Measurements from ENCODE around the gene OR10A2.
"Not testable (repeated sequence)": the region's sequence is repeated elsewhere in the genome, so short reads cannot be mapped to it uniquely, and the experiment has no call there.

The OR10A2 gene

DNA sequence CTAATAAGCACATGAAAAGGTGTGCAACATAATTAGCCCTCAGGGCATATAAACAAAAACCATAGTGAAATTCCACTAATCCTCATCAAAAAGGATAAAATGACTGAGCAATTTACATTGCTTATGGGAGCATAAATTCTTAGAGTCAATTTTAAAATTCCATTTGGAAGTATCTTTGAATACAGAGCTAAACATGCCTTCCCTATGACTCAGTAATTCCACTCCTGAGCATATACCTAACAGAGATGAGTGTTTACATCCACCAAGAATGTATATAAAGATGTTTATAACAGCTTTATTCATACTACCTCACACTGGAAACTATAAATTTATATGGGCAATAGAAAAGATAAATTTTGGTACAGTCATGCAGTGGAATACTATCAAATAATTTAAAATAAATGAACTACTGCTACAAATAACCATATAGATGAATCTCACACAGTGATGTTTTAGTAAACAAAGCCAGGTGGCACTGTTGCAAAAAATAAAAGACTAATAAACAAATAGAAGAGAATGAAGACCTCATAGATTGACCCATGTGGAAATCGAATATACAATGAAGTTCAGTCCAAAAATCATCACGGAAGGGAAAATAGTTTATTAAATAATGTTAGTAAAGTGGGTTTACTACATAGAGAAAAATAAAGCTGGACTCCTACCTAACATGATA lies 37.6 kb downstream of the OR10A2 start:
- TF ChIP-seq POU2F2 (IDR thresholded peaks at IDR 0.05; ENCODE audit: low read depth, low read length) (no peak), PAX5 (IDR thresholded peaks at IDR 0.05; ENCODE audit: insufficient read depth, low read length, severe bottlenecking) (no peak), POLR2A (IDR thresholded peaks at IDR 0.05; ENCODE audit: low read depth, low read length) (no peak), POLR2AphosphoS5 (IDR thresholded peaks at IDR 0.05; ENCODE audit: low read depth, low read length) (no peak), SPI1 (IDR thresholded peaks at IDR 0.05; ENCODE audit: low read depth, low read length) (no peak), TAF1 (IDR thresholded peaks at IDR 0.05; ENCODE audit: low read depth, low read length) (no peak)
- FAIRE-seq = no peak
- DNase-seq (ENCODE audit: insufficient read length, low spot score) = no peak

DNA sequence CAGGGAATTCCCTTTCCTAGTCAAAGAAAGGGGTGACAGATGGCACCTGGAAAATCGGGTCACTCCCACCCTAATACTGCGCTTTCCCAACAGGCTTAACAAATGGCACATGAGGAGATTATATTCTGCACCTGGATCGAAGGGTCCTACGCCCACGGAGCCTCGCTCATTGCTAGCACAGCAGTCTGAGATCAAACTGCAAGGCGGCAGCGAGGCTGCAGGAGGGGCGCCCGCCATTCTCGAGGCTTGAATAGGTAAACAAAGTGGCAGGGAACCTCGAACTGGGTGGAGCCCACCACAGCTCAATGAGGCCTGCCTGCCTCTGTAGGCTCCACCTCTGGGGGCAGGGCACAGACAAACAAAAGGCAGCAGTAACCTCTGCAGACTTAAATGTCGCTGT lies 41.9 kb downstream of the OR10A2 start:
- not testable (repeated sequence) for FAIRE-seq; DNase-seq (ENCODE audit: insufficient read length, low spot score)

DNA sequence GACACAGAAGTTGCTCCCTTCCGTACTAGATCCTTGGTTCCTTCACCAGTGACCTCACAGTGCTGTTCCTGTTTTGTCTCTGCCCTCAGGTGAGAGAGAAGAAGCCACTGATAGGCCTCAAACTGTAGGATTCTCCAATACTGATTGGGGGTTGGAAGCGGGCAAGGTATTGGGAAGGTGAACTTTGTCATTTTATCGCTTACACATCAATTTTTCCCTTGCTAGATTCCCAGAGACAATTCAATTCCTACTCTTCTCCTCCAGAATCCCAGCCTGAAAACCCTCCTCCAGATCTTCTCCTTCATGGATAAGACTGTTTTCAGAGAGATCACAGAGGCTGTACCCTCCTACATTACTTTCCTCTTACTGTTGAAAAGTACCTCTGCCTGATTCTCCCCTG lies 48.5 kb downstream of the OR10A2 start:
- peak; percentile 48 for FAIRE-seq
- no peak for DNase-seq (ENCODE audit: insufficient read length, low spot score)
- TF ChIP-seq POLR2A (IDR thresholded peaks at IDR 0.05; ENCODE audit: low read depth, low read length) (no peak), SPI1 (IDR thresholded peaks at IDR 0.05; ENCODE audit: low read depth, low read length) (no peak), POU2F2 (IDR thresholded peaks at IDR 0.05; ENCODE audit: low read depth, low read length) (no peak), POLR2AphosphoS5 (IDR thresholded peaks at IDR 0.05; ENCODE audit: low read depth, low read length) (no peak)

DNA sequence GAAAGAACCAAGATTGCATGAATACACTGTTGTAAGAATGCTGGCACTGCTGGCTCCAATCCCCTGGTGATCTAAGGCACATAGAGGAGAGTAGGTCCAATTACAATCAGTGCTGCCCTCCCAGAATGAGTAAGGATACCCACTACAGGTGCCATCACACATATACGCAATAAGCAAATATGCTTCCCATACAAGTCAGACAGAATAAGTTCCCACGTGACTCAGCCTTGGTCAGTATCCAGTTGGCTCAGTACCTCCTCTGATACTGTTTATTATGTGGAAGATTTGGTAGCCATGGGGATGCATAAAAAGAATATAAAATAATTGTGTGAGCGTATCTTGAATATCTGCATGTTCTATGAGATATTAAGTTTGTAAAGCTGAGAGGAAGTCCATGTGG lies 49.1 kb downstream of the OR10A2 start:
- no peak for DNase-seq (ENCODE audit: insufficient read length, low spot score)
- TF ChIP-seq POU2F2 (IDR thresholded peaks at IDR 0.05; ENCODE audit: low read depth, low read length) (no peak), PAX5 (IDR thresholded peaks at IDR 0.05; ENCODE audit: insufficient read depth, low read length, severe bottlenecking) (no peak), TAF1 (IDR thresholded peaks at IDR 0.05; ENCODE audit: low read depth, low read length) (no peak), POLR2A (IDR thresholded peaks at IDR 0.05; ENCODE audit: low read depth, low read length) (no peak), POLR2AphosphoS5 (IDR thresholded peaks at IDR 0.05; ENCODE audit: low read depth, low read length) (no peak)
- no peak for FAIRE-seq

DNA sequence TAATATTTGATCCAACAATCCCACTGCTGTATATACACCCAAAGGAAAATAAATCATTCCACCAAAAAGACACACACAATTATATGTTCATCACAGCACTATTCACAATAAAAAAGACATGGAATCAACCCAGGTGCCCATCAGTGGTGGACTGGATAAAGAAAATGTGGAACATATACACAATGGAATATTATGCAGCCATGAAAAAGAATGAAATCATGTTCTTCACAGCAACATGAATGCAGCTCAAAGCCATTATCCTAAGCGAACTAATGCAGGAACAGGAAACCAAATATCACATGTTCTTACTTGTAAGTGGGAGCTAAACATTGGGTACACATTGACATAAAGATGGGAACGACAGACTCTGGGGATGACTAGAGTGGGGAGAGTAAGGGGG lies 56.8 kb downstream of the OR10A2 start:
- FAIRE-seq (no peak), DNase-seq (ENCODE audit: insufficient read length, low spot score) (no peak)
- no peak for TF ChIP-seq TAF1 (IDR thresholded peaks at IDR 0.05; ENCODE audit: low read depth, low read length)
- no peak for TF ChIP-seq POLR2AphosphoS5 (IDR thresholded peaks at IDR 0.05; ENCODE audit: low read depth, low read length)
- TF ChIP-seq POU2F2 (IDR thresholded peaks at IDR 0.05; ENCODE audit: low read depth, low read length) = no peak

DNA sequence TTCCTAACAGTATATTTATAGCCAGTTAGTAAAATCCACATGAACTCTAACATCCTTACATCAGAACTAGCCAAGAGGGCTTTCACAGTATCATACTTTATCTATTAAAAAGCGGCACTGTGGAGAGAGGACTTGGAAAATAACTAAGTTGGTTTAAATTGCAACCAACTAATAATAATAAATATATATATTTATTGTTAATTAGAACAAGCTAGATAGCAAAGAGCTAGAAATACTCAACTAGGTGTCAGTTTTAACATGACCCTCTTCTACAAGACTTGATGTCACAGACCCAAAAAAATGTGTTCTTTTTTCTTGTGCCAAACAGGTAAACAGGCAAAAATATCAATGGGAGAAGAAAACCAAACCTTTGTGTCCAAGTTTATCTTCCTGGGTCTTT lies 57.8 kb downstream of the OR10A2 start, which contains the start of gene OR2D3:
TSS of gene OR2D3 (plus strand) at position 301 of the 400 bp plus-strand sequence. CDS start at position 301, 0 bp downstream.
- DNase-seq (ENCODE audit: insufficient read length, low spot score) (no peak), FAIRE-seq (no peak)
- TF ChIP-seq POLR2A (IDR thresholded peaks at IDR 0.05; ENCODE audit: low read depth, low read length) (no peak), POU2F2 (IDR thresholded peaks at IDR 0.05; ENCODE audit: low read depth, low read length) (no peak), SPI1 (IDR thresholded peaks at IDR 0.05; ENCODE audit: low read depth, low read length) (no peak), TAF1 (IDR thresholded peaks at IDR 0.05; ENCODE audit: low read depth, low read length) (no peak), PAX5 (IDR thresholded peaks at IDR 0.05; ENCODE audit: insufficient read depth, low read length, severe bottlenecking) (no peak), POLR2AphosphoS5 (IDR thresholded peaks at IDR 0.05; ENCODE audit: low read depth, low read length) (no peak)
